Chondrocyte (in vitro differentiated cells): ENCODE measurements around the gene ATP1B3. TPM values are rescaled to one million over a fixed set of nuclear protein-coding genes. Genes with fewer than 3 reads are reported as not detected.

Experiments used
- DNase-seq: peaks from one replicate; pipeline ENCODE4 v3.0.0; 2021; ENCODE audit warnings: mixed read lengths, low spot score
- H3K27ac Mint-ChIP-seq: one replicate; pipeline ENCODE4 v1.8.0; 2021; ENCODE audit warnings: mild to moderate bottlenecking, moderate library complexity, mixed read lengths; ENCODE audit not compliant: unreplicated experiment
- H3K27me3 Mint-ChIP-seq: 2 replicates; pipeline ENCODE4 v1.8.0; 2021; ENCODE audit warnings: low read depth, mixed read lengths
- H3K36me3 Mint-ChIP-seq: 2 replicates; pipeline ENCODE4 v1.8.0; 2021; ENCODE audit warnings: low read depth, mixed read lengths
- H3K4me1 Mint-ChIP-seq: 2 replicates; pipeline ENCODE4 v1.8.0; 2021; ENCODE audit warnings: low read depth, mild to moderate bottlenecking, mixed read lengths
- H3K4me3 Mint-ChIP-seq: one replicate; pipeline ENCODE4 v1.8.0; 2021; ENCODE audit warnings: mild to moderate bottlenecking, moderate library complexity, mixed read lengths; ENCODE audit not compliant: unreplicated experiment
- H3K9me3 Mint-ChIP-seq: 2 replicates; pipeline ENCODE4 v1.8.0; 2021; ENCODE audit warnings: low read depth, mixed read lengths
- CTCF ChIP-seq: fragments of 200-600 bp; sonication (generic); IDR thresholded peaks from 2 replicates; pipeline ENCODE4 v1.5.0; 2021; ENCODE audit warnings: antibody characterized with exemption, mild to moderate bottlenecking, moderate library complexity
- total RNA-seq: library from RNA; stranded (reverse); gene quantifications from 3 replicates; pipeline ENCODE4 v1.2.1, GENCODE V29; 2021

ATP1B3 gene
- total RNA-seq, 1 donor from 2014 or later: 165 TPM

DNA sequence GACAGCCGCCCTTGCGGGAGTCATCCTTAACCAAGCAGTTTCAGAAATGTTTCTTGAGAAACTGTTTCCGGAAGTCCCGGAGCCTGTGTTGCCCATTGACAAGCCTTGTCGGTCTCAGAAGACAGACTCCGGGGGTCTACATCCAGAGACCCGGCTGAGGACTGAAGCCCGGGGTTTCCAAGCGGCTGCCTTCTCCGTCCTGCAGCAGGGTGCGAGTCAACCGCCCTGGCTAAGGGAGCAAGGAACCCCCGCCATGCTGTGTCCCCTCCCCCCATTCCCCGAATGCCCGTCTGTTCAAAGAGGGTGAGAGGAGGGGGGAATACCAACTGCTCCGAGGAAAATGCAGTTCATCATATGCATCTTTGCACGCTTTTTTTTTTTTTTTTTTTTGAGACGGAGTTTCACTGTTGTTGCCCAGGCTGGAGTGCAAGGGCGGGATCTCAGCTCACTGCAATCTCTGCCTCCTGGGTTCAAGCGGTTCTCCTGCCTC lies 61.6 kb downstream of the ATP1B3 start:
- Mint-ChIP-seq H3K4me3 (no peak overlapping the region), H3K9me3 (no peaks in the 10 kb centered on the region), H3K27me3 (no peaks in the 10 kb centered on the region), H3K27ac (no peak overlapping the region), H3K36me3 (no peaks in the 10 kb centered on the region), H3K4me1 (peaks cover 15% of the 10 kb centered on the region)
- no peak for TF ChIP-seq CTCF
- DNase-seq: no peak

DNA sequence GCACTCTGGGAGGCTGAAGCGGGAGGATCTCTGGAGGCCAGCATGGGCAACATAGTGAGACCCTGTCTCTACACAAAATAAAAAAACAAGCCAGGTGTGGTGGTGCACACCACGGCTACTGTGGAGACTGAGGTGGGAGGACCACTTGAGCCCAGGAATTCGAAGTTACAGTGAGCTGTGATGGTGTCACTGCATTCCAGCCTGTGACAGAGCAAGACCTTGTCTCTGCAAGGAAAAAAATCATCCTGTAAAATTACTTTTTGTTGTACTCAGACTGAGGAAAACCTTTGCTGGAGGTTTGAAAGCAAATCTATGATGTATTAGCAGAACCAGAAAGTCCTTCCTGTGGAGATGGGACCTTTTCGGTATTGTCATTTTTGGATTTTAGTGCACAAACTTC lies 63.3 kb downstream of the ATP1B3 start:
- H3K4me3 Mint-ChIP-seq: no peak overlapping the region
- H3K27me3 Mint-ChIP-seq: no peaks in the 10 kb centered on the region
- DNase-seq: no peak
- no peak for TF ChIP-seq CTCF
- H3K4me1 Mint-ChIP-seq: peaks cover 15% of the 10 kb centered on the region
- no peaks in the 10 kb centered on the region for H3K9me3 Mint-ChIP-seq
- peak overlapping the region; percentile 85 for H3K27ac Mint-ChIP-seq
- H3K36me3 Mint-ChIP-seq: no peaks in the 10 kb centered on the region

GRCh38 chr3:141940194-141940776 lies 63.8 kb downstream of the ATP1B3 start:
- peak overlapping the region; percentile 85 for H3K27ac Mint-ChIP-seq
- H3K36me3 Mint-ChIP-seq: no peaks in the 10 kb centered on the region
- TF ChIP-seq CTCF: peak; percentile 50
- H3K4me1 Mint-ChIP-seq: peaks cover 15% of the 10 kb centered on the region
- no peak for DNase-seq
- no peaks in the 10 kb centered on the region for H3K9me3 Mint-ChIP-seq
- no peaks in the 10 kb centered on the region for H3K27me3 Mint-ChIP-seq
- H3K4me3 Mint-ChIP-seq: no peak overlapping the region

DNA sequence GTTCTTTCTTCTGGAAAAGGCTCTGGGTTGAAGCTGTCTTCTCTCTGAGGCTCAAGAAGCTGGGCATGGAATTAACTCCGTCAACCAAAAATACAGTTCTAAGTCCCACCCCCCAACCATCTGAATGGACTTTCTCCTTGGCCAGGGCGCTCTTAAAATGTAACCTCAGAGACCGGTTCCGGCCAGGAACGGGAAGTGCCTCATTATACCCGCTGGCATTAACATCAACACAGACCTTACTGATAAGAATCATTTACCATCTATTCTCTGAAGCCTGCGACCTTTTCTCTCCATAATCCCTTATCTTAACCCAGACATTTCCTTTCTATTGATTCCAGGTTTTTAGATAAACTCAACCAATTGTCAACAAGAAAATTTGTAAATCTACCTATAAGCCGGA lies 64.7 kb downstream of the ATP1B3 start:
- Mint-ChIP-seq H3K27me3 (no peaks in the 10 kb centered on the region), H3K9me3 (no peaks in the 10 kb centered on the region), H3K4me3 (no peak overlapping the region), H3K27ac (no peak overlapping the region), H3K4me1 (peaks cover 15% of the 10 kb centered on the region), H3K36me3 (no peaks in the 10 kb centered on the region)
- no peak for TF ChIP-seq CTCF
- no peak for DNase-seq

DNA sequence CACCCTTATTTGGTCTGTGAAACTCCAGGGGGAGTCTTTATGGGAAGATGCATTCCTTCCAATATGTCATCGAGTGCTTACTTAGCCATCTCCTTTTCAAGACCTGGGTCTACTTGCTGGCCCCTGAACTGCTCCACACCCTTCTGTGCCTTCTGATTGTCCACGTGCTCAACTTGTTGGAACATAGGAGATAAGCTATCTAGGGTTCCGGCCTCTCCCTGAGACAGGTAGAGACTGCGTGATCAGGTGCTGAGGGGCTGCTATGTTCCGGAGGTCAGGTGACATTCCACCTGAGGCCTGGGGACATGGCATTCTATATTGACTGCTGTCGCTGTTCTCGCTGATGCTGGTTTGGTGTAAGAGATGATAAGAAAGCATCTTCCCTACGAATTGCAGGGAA lies 65.6 kb downstream of the ATP1B3 start:
- Mint-ChIP-seq H3K9me3 (no peaks in the 10 kb centered on the region), H3K4me3 (no peak overlapping the region), H3K4me1 (peaks cover 15% of the 10 kb centered on the region), H3K36me3 (no peaks in the 10 kb centered on the region), H3K27me3 (no peaks in the 10 kb centered on the region), H3K27ac (no peak overlapping the region)
- no peak for DNase-seq
- no peak for TF ChIP-seq CTCF
